AG04450 (cell line): ENCODE results near the gene MCOLN2. TPM values are rescaled to one million over a fixed set of nuclear protein-coding genes. Genes with fewer than 3 reads are reported as not detected.

Experiments
- CTCF ChIA-PET: fragments of 300-600, 350-600 bp; formaldehyde crosslinking; extraction: SDS; loops from one replicate; lab custom pipeline; 2022; ENCODE audit warnings: antibody characterized with exemption, inconsistent platforms; lab: Charles Lee
- POLR2A ChIA-PET: fragments of 350-600 bp; formaldehyde crosslinking; extraction: SDS; loops from one replicate; lab custom pipeline; 2021; ENCODE audit warnings: antibody characterized with exemption, inconsistent platforms; lab: Yijun Ruan, JAX
- DNase-seq: peaks from one replicate; pipeline ENCODE4 v3.0.0-alpha.2; 2011; ENCODE audit warnings: low read depth, low spot score
- H3K27ac ChIP-seq: one replicate; pipeline ENCODE4 v1.5.1; 2012; ENCODE audit warnings: low read depth, low read length, control low read depth
- H3K27me3 ChIP-seq: one replicate; pipeline ENCODE4 v1.6.0; 2012; ENCODE audit warnings: low read length; ENCODE audit not compliant: control insufficient read depth, insufficient read depth
- H3K4me3 ChIP-seq: 2 replicates; pipeline ENCODE4 v1.5.1; 2011; ENCODE audit warnings: mild to moderate bottlenecking, low read depth, low read length, control low read depth
- H3K9me3 ChIP-seq: 2 replicates; pipeline ENCODE4 v1.5.1; 2012; ENCODE audit warnings: low read length; ENCODE audit not compliant: control insufficient read depth, insufficient read depth
- CTCF ChIP-seq: IDR thresholded peaks from 2 replicates; pipeline ENCODE4 v1.5.1; 2011; ENCODE audit warnings: low read depth, low read length, control low read depth, inconsistent platforms
- polyA plus RNA-seq: library from polyadenylated mRNA; depleted of rRNA; stranded (reverse); fragments of >200 nt; gene quantifications from 2 replicates; pipeline ENCODE4 v1.2.3, GENCODE V29; 2011

The MCOLN2 gene
- polyA plus RNA-seq, 1 experiment, result 0.37 TPM

- ChIA-PET POLR2A (no interaction called here), CTCF (interaction anchor here (0.7 to 1.9 kb wide), 2 partner anchors 15 to 158 kb away, joined by 6 to 7 read pairs; no protein-coding TSS in a partner anchor)
- no peaks in the 10 kb centered on the region for H3K9me3 ChIP-seq
- peaks cover 5% of the 10 kb centered on the region for H3K27me3 ChIP-seq
- TF ChIP-seq CTCF, result no peak
- H3K4me3 ChIP-seq, result no peak overlapping the region
- no peak overlapping the region for H3K27ac ChIP-seq
- DNase-seq, result no peak
Observed at GRCh38 chr1:84929581-84929980, 67.3 kb downstream of the MCOLN2 start.

DNA sequence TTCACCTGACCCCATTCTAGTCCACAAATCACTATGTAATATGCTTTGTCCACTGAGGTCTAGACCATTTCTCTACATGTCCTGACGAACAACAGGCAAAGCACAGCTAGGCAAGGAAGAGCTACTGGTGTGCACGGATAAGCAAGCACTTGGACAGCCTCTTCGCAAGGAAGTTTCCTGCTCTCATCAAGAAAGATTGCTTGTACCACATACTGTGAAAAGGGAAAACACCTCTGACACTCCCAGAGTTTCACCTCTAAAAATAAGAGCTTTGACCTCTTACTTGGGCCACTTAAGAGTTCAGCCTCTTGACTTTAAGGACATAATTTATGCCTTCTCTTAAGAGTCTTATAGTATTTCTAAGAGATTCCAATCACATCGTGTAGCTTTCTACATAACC, 67.9 kb downstream of the MCOLN2 start:
- Histone ChIP-seq H3K27ac (no peak overlapping the region), H3K4me3 (no peak overlapping the region), H3K9me3 (no peaks in the 10 kb centered on the region), H3K27me3 (peaks cover 5% of the 10 kb centered on the region)
- DNase-seq, result no peak
- no peak for TF ChIP-seq CTCF
- ChIA-PET POLR2A (no interaction called here), CTCF (interaction anchor here (0.7 to 1.9 kb wide), 2 partner anchors 16 to 157 kb away, joined by 6 to 7 read pairs; no protein-coding TSS in a partner anchor)

- no peaks in the 10 kb centered on the region for H3K27me3 ChIP-seq
- no peak overlapping the region for H3K27ac ChIP-seq
- H3K9me3 ChIP-seq, result no peaks in the 10 kb centered on the region
- TF ChIP-seq CTCF, result no peak
- DNase-seq, result no peak
- ChIA-PET POLR2A (no interaction called here), CTCF (interaction anchor here (0.9 to 1.8 kb wide), 3 partner anchors 12 to 151 kb away, joined by 3 to 6 read pairs (median 6); no protein-coding TSS in a partner anchor)
- H3K4me3 ChIP-seq, result no peak overlapping the region
Observed at GRCh38 chr1:84923317-84923716, 73.6 kb downstream of the MCOLN2 start.

- DNase-seq, result no peak
- CTCF ChIA-PET, result interaction anchor here (1.2 kb wide), 1 partner anchor 339 kb away, joined by 3 read pairs; no protein-coding TSS in a partner anchor
- Histone ChIP-seq H3K27ac (no peak overlapping the region), H3K27me3 (no peaks in the 10 kb centered on the region), H3K4me3 (no peak overlapping the region), H3K9me3 (no peaks in the 10 kb centered on the region)
- TF ChIP-seq CTCF, result no peak
- POLR2A ChIA-PET, result no interaction called here
Observed at GRCh38 chr1:84920159-84920558, 76.8 kb downstream of the MCOLN2 start.

- Histone ChIP-seq H3K9me3 (no peaks in the 10 kb centered on the region), H3K27ac (no peak overlapping the region), H3K27me3 (no peaks in the 10 kb centered on the region), H3K4me3 (no peak overlapping the region)
- CTCF ChIA-PET, result no interaction called here
- no peak for TF ChIP-seq CTCF
- POLR2A ChIA-PET, result no interaction called here
- no peak for DNase-seq
Observed at GRCh38 chr1:84919461-84919970, 77.4 kb downstream of the MCOLN2 start.
